HEK293 (cell line): ENCODE measurements around the gene LHFPL2.

ENCODE experiments used
- CTCF ChIA-PET: fragments of 350-600 bp; formaldehyde crosslinking; extraction: SDS; loops from one replicate; lab custom pipeline; 2021; ENCODE audit warnings: antibody characterized with exemption; lab: Yijun Ruan, JAX
- POLR2A ChIA-PET: fragments of 300-600 bp; formaldehyde crosslinking; extraction: SDS; loops from one replicate; lab custom pipeline; 2020; ENCODE audit warnings: antibody characterized with exemption, inconsistent platforms; lab: Yijun Ruan, JAX
- H3K27ac ChIP-seq: fragments of 200-500 bp; sonication (Bioruptor generic); 2 replicates; pipeline ENCODE4 v1.5.1; 2014; ENCODE audit warnings: low read depth, low read length, control low read depth, inconsistent platforms; ENCODE audit errors: extremely low read depth
- H3K36me3 ChIP-seq, 2 experiments: fragments of 200-500 bp in 1 of 2; sonication (Bioruptor generic) in 1 of 2; 1 replicate in 1 of 2; 2 replicates in 1 of 2; pipeline ENCODE4 v1.5.1; 2014 to 2017; ENCODE audit warnings: inconsistent platforms in 2 of 2, low read length in 2 of 2; ENCODE audit not compliant: control insufficient read depth in 2 of 2, insufficient read depth in 1 of 2
- H3K4me1 ChIP-seq: fragments of 200-500 bp; sonication (Bioruptor generic); 2 replicates; pipeline ENCODE4 v1.5.1; 2014; ENCODE audit warnings: mild to moderate bottlenecking, low read length, inconsistent platforms; ENCODE audit not compliant: control insufficient read depth, insufficient read depth
- H3K4me3 ChIP-seq: 2 replicates; pipeline ENCODE4 v1.5.1; 2011; ENCODE audit warnings: low read depth, mild to moderate bottlenecking, control low read depth, low read length, moderate library complexity
- H3K9me3 ChIP-seq: fragments of 200-500 bp; sonication (Bioruptor generic); 2 replicates; pipeline ENCODE4 v1.5.1; 2014; ENCODE audit warnings: low read depth, low read length, inconsistent platforms; ENCODE audit not compliant: control insufficient read depth, insufficient read depth
- ATF2 ChIP-seq: fragments of 450-650 bp; formaldehyde crosslinking; IDR thresholded peaks from 2 replicates; pipeline ENCODE4 v1.5.1; 2016; ENCODE audit warnings: missing biosample characterization, missing genetic modification characterization, low read depth
- CTCF ChIP-seq: fragments of 450-650 bp; formaldehyde crosslinking; IDR thresholded peaks from 2 replicates; pipeline ENCODE4 v1.5.1; 2016; ENCODE audit warnings: missing biosample characterization, missing genetic modification characterization
- FEZF1 ChIP-seq: fragments of 450-650 bp; formaldehyde crosslinking; IDR thresholded peaks from 2 replicates; pipeline ENCODE4 v1.5.1; 2016; ENCODE audit warnings: missing biosample characterization, missing genetic modification characterization
- IKZF3 ChIP-seq: fragments of 450-650 bp; IDR thresholded peaks from 2 replicates; pipeline ENCODE4 v1.5.0; 2018; ENCODE audit warnings: missing biosample characterization, mild to moderate bottlenecking, missing genetic modification characterization, moderate library complexity
- MYNN ChIP-seq: fragments of 450-650 bp; formaldehyde crosslinking; IDR thresholded peaks from 2 replicates; pipeline ENCODE4 v1.5.1; 2016; ENCODE audit warnings: missing biosample characterization, missing genetic modification characterization, borderline replicate concordance
- PRDM10 ChIP-seq: fragments of 450-650 bp; formaldehyde crosslinking; IDR thresholded peaks from 2 replicates; pipeline ENCODE4 v1.5.1; 2016; ENCODE audit warnings: missing biosample characterization, missing genetic modification characterization
- PRDM6 ChIP-seq: fragments of 450-650 bp; formaldehyde crosslinking; IDR thresholded peaks from 2 replicates; pipeline ENCODE4 v1.5.1; 2017; ENCODE audit warnings: missing biosample characterization, missing genetic modification characterization
- ZBTB17 ChIP-seq: fragments of 450-650 bp; formaldehyde crosslinking; IDR thresholded peaks from 2 replicates; pipeline ENCODE4 v1.5.1; 2016; ENCODE audit warnings: missing biosample characterization, missing genetic modification characterization
- ZBTB20 ChIP-seq: fragments of 450-650 bp; formaldehyde crosslinking; IDR thresholded peaks from 2 replicates; pipeline ENCODE4 v1.5.1; 2016; ENCODE audit warnings: missing biosample characterization, missing genetic modification characterization
- ZEB2 ChIP-seq: fragments of 450-650 bp; formaldehyde crosslinking; IDR thresholded peaks from 2 replicates; pipeline ENCODE4 v1.5.1; 2016; ENCODE audit warnings: missing biosample characterization, missing genetic modification characterization
- ZNF10 ChIP-seq: fragments of 450-650 bp; formaldehyde crosslinking; IDR thresholded peaks from 2 replicates; pipeline ENCODE4 v1.5.1; 2017; ENCODE audit warnings: missing biosample characterization, missing genetic modification characterization
- ZNF184 ChIP-seq: fragments of 450-650 bp; IDR thresholded peaks from 2 replicates; pipeline ENCODE4 v1.5.1; 2018; ENCODE audit warnings: missing biosample characterization, mild to moderate bottlenecking, missing genetic modification characterization
- ZNF335 ChIP-seq: fragments of 450-650 bp; formaldehyde crosslinking; conservative IDR thresholded peaks from 2 replicates; pipeline ENCODE4 v1.5.1; 2016; ENCODE audit warnings: missing biosample characterization, missing genetic modification characterization
- ZNF626 ChIP-seq: fragments of 450-650 bp; sonication (Bioruptor Pico); formaldehyde crosslinking; IDR thresholded peaks from 2 replicates; pipeline ENCODE4 v1.5.1; 2018; ENCODE audit warnings: missing biosample characterization, missing genetic modification characterization, inconsistent platforms
- ZNF629 ChIP-seq: fragments of 450-650 bp; formaldehyde crosslinking; IDR thresholded peaks from 2 replicates; pipeline ENCODE4 v1.5.1; 2017; ENCODE audit warnings: missing biosample characterization, missing genetic modification characterization
- ZNF777 ChIP-seq: fragments of 450-650 bp; formaldehyde crosslinking; IDR thresholded peaks from 2 replicates; pipeline ENCODE4 v1.5.1; 2017; ENCODE audit warnings: missing biosample characterization, missing genetic modification characterization, borderline replicate concordance
- ZNF837 ChIP-seq: fragments of 450-650 bp; formaldehyde crosslinking; IDR thresholded peaks from 2 replicates; pipeline ENCODE4 v1.5.1; 2016; ENCODE audit warnings: missing biosample characterization, missing genetic modification characterization
- ZSCAN23 ChIP-seq: fragments of 450-650 bp; formaldehyde crosslinking; IDR thresholded peaks from 2 replicates; pipeline ENCODE4 v1.5.1; 2016; ENCODE audit warnings: missing biosample characterization, missing genetic modification characterization

LHFPL2 gene

GRCh38 chr5:78530342-78531096 is 118.1 kb downstream of the LHFPL2 start:
- Histone ChIP-seq H3K36me3 (no peaks in the 10 kb centered on the region), H3K4me1 (no peaks in the 10 kb centered on the region), H3K9me3 (no peaks in the 10 kb centered on the region), H3K4me3 (no peak overlapping the region), H3K27ac (no peak overlapping the region)
- ChIA-PET CTCF (interaction anchor here (0.6 kb wide), 1 partner anchor 47 kb away, joined by 3 read pairs; no protein-coding TSS in a partner anchor), POLR2A (no interaction called here)
- TF ChIP-seq PRDM6 (tag by site-specific recombination) (no peak), ZBTB17 (tag by site-specific recombination) (peak; percentile 69), ZNF629 (tag by site-specific recombination) (peak; percentile 71), CTCF (tag by site-specific recombination) (no peak), ZNF626 (tag by site-specific recombination) (no peak), FEZF1 (tag by site-specific recombination) (no peak), ZNF837 (no peak), MYNN (tag by site-specific recombination) (no peak), ZNF777 (no peak), ZNF10 (tag by site-specific recombination) (peak; percentile 97), IKZF3 (tag by site-specific recombination) (no peak), PRDM10 (tag by site-specific recombination) (peak; percentile 66), ZNF335 (tag by site-specific recombination) (no peak), ATF2 (tag by site-specific recombination) (0 out of 2 replicates have a peak, but pooled peaks have one; percentile 10), ZNF184 (tag by site-specific recombination) (0 out of 2 replicates have a peak, but pooled peaks have one; percentile 36), ZSCAN23 (tag by site-specific recombination) (no peak), ZEB2 (peak; percentile 54; the same call in 1 of the 2 replicates), ZBTB20 (tag by site-specific recombination) (no peak)
